Liver (tissue), 9 donors: ENCODE measurements around the gene TTBK1. TPM values are rescaled to one million over a fixed set of nuclear protein-coding genes. Genes with fewer than 3 reads are reported as not detected.

Source experiments
- DNase-seq: peaks from one replicate; pipeline ENCODE4 v3.0.0-alpha.2; 2017; ENCODE audit warnings: low spot score
- H3K27ac ChIP-seq, 2 donors: one replicate each; pipeline ENCODE4 v1.7.0; 2013; ENCODE audit warnings: inconsistent platforms in 2 of 2, low read length in 2 of 2, control low read depth in 1 of 2, low read depth in 1 of 2, mild to moderate bottlenecking in 1 of 2
- H3K27me3 ChIP-seq, 4 donors: one replicate each; pipeline versions ENCODE4 v1.6.1 to v1.7.0; 2013; ENCODE audit warnings: low read length in 3 of 4, inconsistent platforms in 1 of 4, mild to moderate bottlenecking in 1 of 4, moderate library complexity in 1 of 4; ENCODE audit not compliant: control insufficient read depth in 4 of 4, insufficient read depth in 4 of 4
- H3K36me3 ChIP-seq, 4 donors: one replicate each; pipeline versions ENCODE4 v1.6.1 to v1.7.0; 2013; ENCODE audit warnings: low read length in 3 of 4, mild to moderate bottlenecking in 3 of 4, low read depth in 1 of 4, moderate library complexity in 1 of 4; ENCODE audit not compliant: control insufficient read depth in 4 of 4, insufficient read depth in 3 of 4
- H3K4me1 ChIP-seq, 4 donors: one replicate each; pipeline versions ENCODE4 v1.6.1 to v1.7.0; 2013; ENCODE audit warnings: low read length in 3 of 4, mild to moderate bottlenecking in 3 of 4, moderate library complexity in 1 of 4; ENCODE audit not compliant: control insufficient read depth in 4 of 4, insufficient read depth in 4 of 4
- H3K4me3 ChIP-seq, 3 donors: one replicate each; pipeline versions ENCODE4 v1.6.1 to v1.7.0; 2013; ENCODE audit warnings: low read length in 3 of 3, control low read depth in 1 of 3, low read depth in 1 of 3, mild to moderate bottlenecking in 1 of 3
- H3K9ac ChIP-seq, 2 donors: one replicate each; pipeline ENCODE4 v1.7.0; 2013; ENCODE audit warnings: low read length in 2 of 2, mild to moderate bottlenecking in 2 of 2, moderate library complexity in 2 of 2, control low read depth in 1 of 2, low read depth in 1 of 2
- H3K9me3 ChIP-seq, 4 donors: one replicate each; pipeline versions ENCODE4 v1.6.1 to v1.7.0; 2013; ENCODE audit warnings: low read length in 3 of 4; ENCODE audit not compliant: control insufficient read depth in 4 of 4
- CTCF ChIP-seq: fragments of 150-350 bp; IDR thresholded peaks from 2 replicates; pipeline ENCODE4 v1.5.1; 2017; ENCODE audit warnings: improper control_type of control experiment, low read depth, low read length; ENCODE audit not compliant: missing input control
- EGR1 ChIP-seq, 2 donors: IDR thresholded peaks; 2 replicates each; pipeline ENCODE4 v1.6.1; 2016 to 2018; ENCODE audit warnings: antibody characterized with exemption in 2 of 2, low read depth in 2 of 2
- FOXA1 ChIP-seq: IDR thresholded peaks from 2 replicates; pipeline ENCODE4 v1.6.1; 2016; ENCODE audit warnings: antibody characterized with exemption
- FOXA2 ChIP-seq: IDR thresholded peaks from 2 replicates; pipeline ENCODE4 v1.6.1; 2016; ENCODE audit warnings: antibody characterized with exemption
- GABPA ChIP-seq, 2 donors: IDR thresholded peaks in 1 of 2; conservative IDR thresholded peaks in 1 of 2; 2 replicates each; pipeline ENCODE4 v1.6.1; 2016; ENCODE audit warnings: antibody characterized with exemption in 2 of 2, mild to moderate bottlenecking in 1 of 2, moderate library complexity in 1 of 2
- HNF4A ChIP-seq, 2 donors: conservative IDR thresholded peaks; 2 replicates each; pipeline ENCODE4 v1.6.1; 2016; ENCODE audit warnings: antibody characterized with exemption in 2 of 2, mild to moderate bottlenecking in 2 of 2
- HNF4G ChIP-seq: IDR thresholded peaks from 2 replicates; pipeline ENCODE4 v1.6.1; 2016; ENCODE audit warnings: antibody characterized with exemption
- JUND ChIP-seq, 2 donors: IDR thresholded peaks; 2 replicates each; pipeline ENCODE4 v1.6.1; 2016; ENCODE audit warnings: antibody characterized with exemption in 2 of 2
- MAX ChIP-seq: IDR thresholded peaks from 2 replicates; pipeline ENCODE4 v1.6.1; 2016; ENCODE audit warnings: antibody characterized with exemption
- NR2F2 ChIP-seq: IDR thresholded peaks from 2 replicates; pipeline ENCODE4 v1.6.1; 2016; ENCODE audit warnings: antibody characterized with exemption
- RAD21 ChIP-seq, 2 donors: IDR thresholded peaks; 2 replicates each; pipeline ENCODE4 v1.6.1; 2016; ENCODE audit warnings: antibody characterized with exemption in 2 of 2, mild to moderate bottlenecking in 2 of 2
- REST ChIP-seq: IDR thresholded peaks from 2 replicates; pipeline ENCODE4 v1.6.1; 2016; ENCODE audit warnings: antibody characterized with exemption, mild to moderate bottlenecking
- RXRA ChIP-seq, 2 donors: IDR thresholded peaks; 2 replicates each; pipeline ENCODE4 v1.6.1; 2017 to 2018; ENCODE audit warnings: antibody characterized with exemption in 2 of 2, mild to moderate bottlenecking in 1 of 2
- SP1 ChIP-seq: IDR thresholded peaks from 2 replicates; pipeline ENCODE4 v1.6.1; 2018; ENCODE audit warnings: antibody characterized with exemption, mild to moderate bottlenecking
- TAF1 ChIP-seq: conservative IDR thresholded peaks from 2 replicates; pipeline ENCODE4 v1.6.1; 2016; ENCODE audit warnings: antibody characterized with exemption, mild to moderate bottlenecking
- YY1 ChIP-seq: IDR thresholded peaks from 2 replicates; pipeline ENCODE4 v1.6.1; 2016; ENCODE audit warnings: antibody characterized with exemption, mild to moderate bottlenecking
- WGBS: extraction: QIAGEN DNeasy Blood & Tissue Kit; methylation state at CpG from one replicate; pipeline ENCODE4 v1.1.7; 2013; 5-methylcytosine and 5-hydroxymethylcytosine counted together
- polyA plus RNA-seq, 2 donors: library from polyadenylated mRNA; stranded (reverse) in 1 of 2; unstranded in 1 of 2; fragments of 200-250 nt in 1 of 2; fragments of >200 nt in 1 of 2; fragmentation: Nextera tagmentation in 1 of 2; extraction: Ambion mirVana in 1 of 2; gene quantifications; one replicate each; pipeline versions ENCODE4 v1.2.1 to v1.2.3, GENCODE V29; 2013 to 2015
- total RNA-seq, 2 donors: library from RNA; depleted of rRNA; stranded (reverse); fragments of >200 nt; gene quantifications; one replicate each; pipeline ENCODE4 v1.2.3, GENCODE V29; 2014
- TF ChIP-seq, protein P1 (sequence below): IDR thresholded peaks from 2 replicates; pipeline ENCODE4 v1.6.1; 2016; ENCODE audit warnings: antibody characterized with exemption
- TF ChIP-seq, protein P2 (sequence below): IDR thresholded peaks from 2 replicates; pipeline ENCODE4 v1.6.1; 2016; ENCODE audit warnings: antibody characterized with exemption
- donor health status: healthy.
- donor health status: healthy.
- donor health status: healthy.
- donor health status: healthy.
- donor health status: healthy.

TTBK1 gene
- total and polyA plus RNA-seq, 4 donors, result 0.14 to 1.2 (median 0.44) TPM

- DNase-seq, result no peak
- Histone ChIP-seq H3K4me3 (no peak overlapping the region), H3K9ac (no peak overlapping the region), H3K4me1 (peaks cover 6 to 26% (median 15%) of the 10 kb centered on the region in 4 donors), H3K27ac (peak overlapping the region in 1 of 2 donors; percentile 59), H3K27me3 (no peaks in the 10 kb centered on the region), H3K36me3 (no peaks in the 10 kb centered on the region), H3K9me3 (no peaks in the 10 kb centered on the region)
- WGBS, result 93% methylated on average over 6 of the region's 6 CpGs
- TF ChIP-seq YY1 (no peak), FOXA2 (no peak), RAD21 (IDR thresholded peaks at IDR 0.05) (no peak), RXRA (IDR thresholded peaks at IDR 0.05) (no peak), SP1 (no peak), HNF4G (no peak), HNF4A (conservative IDR thresholded peaks at IDR 0.05) (no peak), CTCF (no peak), FOXA1 (no peak), TAF1 (no peak), GABPA (IDR thresholded peaks at IDR 0.05 in 1 of 2, conservative IDR thresholded peaks at IDR 0.05 in 1 of 2) (no peak), EGR1 (IDR thresholded peaks at IDR 0.05; ENCODE audit: low read depth in 2 of 2) (no peak), MAX (no peak), JUND (IDR thresholded peaks at IDR 0.05) (no peak)
Measured at GRCh38 chr6:43286456-43286979, 43.2 kb downstream of the TTBK1 start.

DNA sequence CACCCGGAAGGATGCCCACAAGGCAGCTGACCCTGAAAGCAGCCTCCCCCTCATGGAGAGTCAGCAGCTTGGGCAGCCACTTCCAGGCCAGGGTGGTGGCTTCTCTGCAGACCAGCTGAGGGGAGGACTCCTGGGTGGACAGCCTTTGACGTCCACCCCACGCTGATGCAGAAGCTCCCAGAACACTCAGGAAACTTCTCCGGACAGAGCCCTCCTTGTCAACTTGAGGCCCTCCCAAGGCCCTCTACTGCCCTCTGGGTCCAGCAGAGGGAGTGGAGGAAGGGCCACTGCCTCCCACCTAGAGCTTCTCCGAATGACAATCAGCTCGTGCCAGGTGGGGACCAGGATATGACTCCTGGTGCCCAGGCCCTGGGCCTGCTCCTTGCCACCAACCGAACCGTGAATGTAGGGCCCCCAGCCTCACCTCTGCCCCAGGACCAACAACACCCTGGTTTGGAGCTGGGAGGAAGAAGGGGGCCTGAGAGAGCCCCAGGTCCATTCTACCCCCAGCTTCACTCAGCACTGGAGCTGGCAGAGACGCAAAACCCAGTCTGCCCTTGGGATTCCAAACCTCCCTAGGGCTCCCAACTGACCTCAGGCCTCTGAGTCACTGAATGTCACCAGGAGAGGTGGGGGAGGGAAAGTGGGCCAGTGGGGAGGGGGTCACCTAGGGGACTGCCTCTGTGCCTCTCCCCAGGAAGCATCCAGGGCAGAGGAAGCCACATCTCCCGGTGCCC lies 43.9 kb downstream of the TTBK1 start:
- H3K4me1 ChIP-seq, result peaks cover 6 to 26% (median 15%) of the 10 kb centered on the region in 4 donors
- no peak for DNase-seq
- 78% methylated on average over 10 of the region's 10 CpGs for whole genome bisulfite sequencing
- H3K9ac ChIP-seq, result no peak overlapping the region
- TF ChIP-seq YY1 (no peak), RAD21 (IDR thresholded peaks at IDR 0.05) (peak in 1 of 2 donors; percentile 61), JUND (IDR thresholded peaks at IDR 0.05) (peak in 1 of 2 donors; percentile 80), NR2F2 (no peak), FOXA2 (no peak), CTCF (peak; percentile 17), RXRA (IDR thresholded peaks at IDR 0.05) (peak in 1 of 2 donors; percentile 43), REST (no peak), TAF1 (no peak), HNF4A (conservative IDR thresholded peaks at IDR 0.05) (peak in 1 of 2 donors; percentile 44), GABPA (IDR thresholded peaks at IDR 0.05 in 1 of 2, conservative IDR thresholded peaks at IDR 0.05 in 1 of 2) (no peak), FOXA1 (no peak), MAX (no peak), HNF4G (no peak)
- TF ChIP-seq, protein P1, sequence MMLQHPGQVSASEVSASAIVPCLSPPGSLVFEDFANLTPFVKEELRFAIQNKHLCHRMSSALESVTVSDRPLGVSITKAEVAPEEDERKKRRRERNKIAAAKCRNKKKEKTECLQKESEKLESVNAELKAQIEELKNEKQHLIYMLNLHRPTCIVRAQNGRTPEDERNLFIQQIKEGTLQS, result no peak
- TF ChIP-seq, protein P2, sequence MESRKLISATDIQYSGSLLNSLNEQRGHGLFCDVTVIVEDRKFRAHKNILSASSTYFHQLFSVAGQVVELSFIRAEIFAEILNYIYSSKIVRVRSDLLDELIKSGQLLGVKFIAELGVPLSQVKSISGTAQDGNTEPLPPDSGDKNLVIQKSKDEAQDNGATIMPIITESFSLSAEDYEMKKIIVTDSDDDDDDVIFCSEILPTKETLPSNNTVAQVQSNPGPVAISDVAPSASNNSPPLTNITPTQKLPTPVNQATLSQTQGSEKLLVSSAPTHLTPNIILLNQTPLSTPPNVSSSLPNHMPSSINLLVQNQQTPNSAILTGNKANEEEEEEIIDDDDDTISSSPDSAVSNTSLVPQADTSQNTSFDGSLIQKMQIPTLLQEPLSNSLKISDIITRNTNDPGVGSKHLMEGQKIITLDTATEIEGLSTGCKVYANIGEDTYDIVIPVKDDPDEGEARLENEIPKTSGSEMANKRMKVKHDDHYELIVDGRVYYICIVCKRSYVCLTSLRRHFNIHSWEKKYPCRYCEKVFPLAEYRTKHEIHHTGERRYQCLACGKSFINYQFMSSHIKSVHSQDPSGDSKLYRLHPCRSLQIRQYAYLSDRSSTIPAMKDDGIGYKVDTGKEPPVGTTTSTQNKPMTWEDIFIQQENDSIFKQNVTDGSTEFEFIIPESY, result no peak
- H3K9me3 ChIP-seq, result no peaks in the 10 kb centered on the region
- no peak overlapping the region for H3K4me3 ChIP-seq
- peak overlapping the region; percentile 40 to 59 for H3K27ac ChIP-seq
- no peaks in the 10 kb centered on the region for H3K27me3 ChIP-seq
- no peaks in the 10 kb centered on the region for H3K36me3 ChIP-seq
